H1 (cell line): ENCODE data around the gene ELMOD1. TPM values are rescaled to one million over a fixed set of nuclear protein-coding genes. Genes with fewer than 3 reads are reported as not detected.

Source experiments
- CTCF ChIA-PET: fragments of 300-600 bp; sonication (Branson Sonifier 250); formaldehyde crosslinking; loops from one replicate; lab custom pipeline; 2021; ENCODE audit not compliant: partially characterized antibody; lab: Charles Lee
- POLR2A ChIA-PET: fragments of 300-600 bp; sonication (Branson Sonifier 250); formaldehyde crosslinking; loops from one replicate; lab custom pipeline; 2021; ENCODE audit warnings: inconsistent platforms; ENCODE audit not compliant: partially characterized antibody; lab: Charles Lee
- DNase-seq, 2 experiments: peaks; one replicate each; pipeline versions ENCODE4 v3.0.0 to v3.0.0-alpha.2; 2010 to 2022; ENCODE audit warnings: low spot score in 2 of 2, low read depth in 1 of 2, mixed read lengths in 1 of 2
- FAIRE-seq: peaks from 2 replicates; lab custom pipeline; 2011; peaks lifted over from hg19 to GRCh38; lab: Jason Lieb, UNC
- H2AFZ ChIP-seq: 2 replicates; pipeline ENCODE4 v1.8.1; 2012; ENCODE audit warnings: low read length, inconsistent platforms
- H2AK5ac ChIP-seq: 2 replicates; pipeline ENCODE4 v1.6.1; 2013; ENCODE audit warnings: low read depth, low read length
- H2BK120ac ChIP-seq: replicated peaks from 2 replicates; pipeline ENCODE3; 2013; ENCODE audit warnings: low read depth, low read length, inconsistent platforms
- H2BK12ac ChIP-seq: 2 replicates; pipeline ENCODE4 v1.6.1; 2013; ENCODE audit warnings: low read depth, low read length
- H2BK15ac ChIP-seq: 2 replicates; pipeline ENCODE4 v1.6.1; 2013; ENCODE audit warnings: low read length
- H2BK20ac ChIP-seq: 2 replicates; pipeline ENCODE4 v1.6.1; 2013; ENCODE audit warnings: low read length
- H2BK5ac ChIP-seq: 2 replicates; pipeline ENCODE4 v1.6.1; 2013; ENCODE audit warnings: low read depth, low read length
- H3K14ac ChIP-seq: 2 replicates; pipeline ENCODE4 v1.6.1; 2013; ENCODE audit warnings: inconsistent platforms; ENCODE audit not compliant: insufficient read length
- H3K18ac ChIP-seq: 2 replicates; pipeline ENCODE4 v1.6.1; 2013; ENCODE audit warnings: low read length; ENCODE audit errors: extremely low read depth
- H3K23ac ChIP-seq: 2 replicates; pipeline ENCODE4 v1.6.1; 2013; ENCODE audit warnings: inconsistent platforms; ENCODE audit not compliant: insufficient read length
- H3K23me2 ChIP-seq: 2 replicates; pipeline ENCODE4 v1.6.1; 2013; ENCODE audit warnings: low read depth, low read length
- H3K27ac ChIP-seq: 2 replicates; pipeline ENCODE4 v1.6.1; 2011; ENCODE audit warnings: low read depth, low read length, inconsistent platforms
- H3K27me3 ChIP-seq, 4 experiments: replicated peaks in 1 of 4; 1 replicate in 1 of 4; 2 replicates in 3 of 4; pipeline versions ENCODE4 v1.6.1 to v1.8.1; 2011 to 2013; ENCODE audit warnings: low read length in 3 of 4, mild to moderate bottlenecking in 3 of 4, inconsistent platforms in 2 of 4, mixed read lengths in 2 of 4, moderate library complexity in 1 of 4; ENCODE audit not compliant: control insufficient read depth in 3 of 4, insufficient read depth in 3 of 4; ENCODE audit errors: extremely low read depth in 1 of 4
- H3K36me3 ChIP-seq, 4 experiments: 2 replicates each; pipeline versions ENCODE4 v1.6.1 to v1.8.1; 2011 to 2013; ENCODE audit warnings: mild to moderate bottlenecking in 4 of 4, low read length in 3 of 4, moderate library complexity in 2 of 4, control low read depth in 1 of 4, inconsistent platforms in 1 of 4; ENCODE audit not compliant: insufficient read depth in 4 of 4, control insufficient read depth in 2 of 4
- H3K4ac ChIP-seq: replicated peaks from 2 replicates; pipeline ENCODE3; 2013; ENCODE audit warnings: low read length, low read depth, mixed read lengths, inconsistent platforms; ENCODE audit not compliant: insufficient read length
- H3K4me1 ChIP-seq, 4 experiments: replicated peaks in 1 of 4; 1 replicate in 1 of 4; 2 replicates in 3 of 4; pipeline versions ENCODE4 v1.6.1 to v1.8.1; 2011 to 2013; ENCODE audit warnings: low read length in 3 of 4, inconsistent platforms in 2 of 4, mixed read lengths in 1 of 4; ENCODE audit not compliant: insufficient read depth in 4 of 4, control insufficient read depth in 3 of 4
- H3K4me2 ChIP-seq, 2 experiments: 2 replicates each; pipeline versions ENCODE4 v1.6.1 to v1.8.1; 2011 to 2013; ENCODE audit warnings: low read depth in 2 of 2, low read length in 2 of 2, control low read depth in 1 of 2, inconsistent platforms in 1 of 2, mild to moderate bottlenecking in 1 of 2; ENCODE audit not compliant: insufficient read depth in 1 of 2
- H3K4me3 ChIP-seq, 4 experiments: fragments of 200-600, 300-600 bp in 1 of 4; sonication (generic), shearing (Covaris generic), sonication (Bioruptor Twin) in 1 of 4; 2 replicates each; pipeline versions ENCODE4 v1.5.1 to v1.8.1; 2011 to 2016; ENCODE audit warnings: low read length in 4 of 4, low read depth in 3 of 4, control low read depth in 2 of 4, inconsistent platforms in 2 of 4, mild to moderate bottlenecking in 2 of 4, mixed read lengths in 1 of 4, moderate library complexity in 1 of 4; ENCODE audit not compliant: insufficient read depth in 2 of 4; ENCODE audit errors: extremely low read depth in 1 of 4
- H3K56ac ChIP-seq: replicated peaks from 2 replicates; pipeline ENCODE3; 2013; ENCODE audit warnings: low read depth, mild to moderate bottlenecking, mixed read lengths, low read length, inconsistent platforms; ENCODE audit not compliant: insufficient read length
- H3K79me1 ChIP-seq: 2 replicates; pipeline ENCODE4 v1.6.1; 2013; ENCODE audit warnings: low read depth, low read length, control low read depth
- H3K79me2 ChIP-seq, 2 experiments: 2 replicates each; pipeline versions ENCODE4 v1.6.1 to v1.8.1; 2012 to 2013; ENCODE audit warnings: low read length in 2 of 2, mild to moderate bottlenecking in 2 of 2, inconsistent platforms in 1 of 2; ENCODE audit not compliant: insufficient read depth in 2 of 2, control insufficient read depth in 1 of 2
- H3K9ac ChIP-seq, 4 experiments: replicated peaks in 1 of 4; 1 replicate in 1 of 4; 2 replicates in 3 of 4; pipeline versions ENCODE4 v1.6.1 to v1.8.1; 2011 to 2013; ENCODE audit warnings: low read depth in 3 of 4, low read length in 3 of 4, control low read depth in 2 of 4, mild to moderate bottlenecking in 2 of 4, moderate library complexity in 2 of 4, inconsistent platforms in 1 of 4; ENCODE audit errors: extremely low read depth in 1 of 4
- H3K9me3 ChIP-seq, 2 experiments: 2 replicates each; pipeline versions ENCODE4 v1.6.1 to v1.8.1; 2012 to 2013; ENCODE audit warnings: mild to moderate bottlenecking in 2 of 2, moderate library complexity in 2 of 2, control low read depth in 1 of 2, inconsistent platforms in 1 of 2, low read depth in 1 of 2, low read length in 1 of 2, mixed read lengths in 1 of 2; ENCODE audit not compliant: insufficient read depth in 2 of 2
- H4K20me1 ChIP-seq, 2 experiments: replicated peaks in 1 of 2; 2 replicates each; pipeline versions ENCODE3 to v1.8.1; 2011 to 2013; ENCODE audit warnings: inconsistent platforms in 2 of 2, low read length in 2 of 2, mild to moderate bottlenecking in 1 of 2; ENCODE audit not compliant: insufficient read depth in 2 of 2, control insufficient read depth in 1 of 2
- H4K5ac ChIP-seq: 2 replicates; pipeline ENCODE4 v1.6.1; 2013; ENCODE audit warnings: low read length, low read depth, mixed read lengths, inconsistent platforms; ENCODE audit not compliant: insufficient read length
- H4K8ac ChIP-seq: 2 replicates; pipeline ENCODE4 v1.8.0; 2013; ENCODE audit warnings: mild to moderate bottlenecking, moderate library complexity, low read length, inconsistent platforms; ENCODE audit not compliant: insufficient read depth; ENCODE audit errors: extremely low read depth
- H4K91ac ChIP-seq: replicated peaks from 2 replicates; pipeline ENCODE3; 2013; ENCODE audit warnings: low read length, mixed read lengths, inconsistent platforms; ENCODE audit not compliant: insufficient read length
- CTBP2 ChIP-seq: IDR thresholded peaks from 2 replicates; pipeline ENCODE4 v1.7.0; 2011; ENCODE audit warnings: borderline replicate concordance, mild to moderate bottlenecking, moderate library complexity, mixed read lengths, low read length; ENCODE audit not compliant: insufficient read depth, insufficient read length
- GTF2F1 ChIP-seq: IDR thresholded peaks from 2 replicates; pipeline ENCODE4 v1.6.1; 2012; ENCODE audit warnings: low read depth, low read length, improper control_type of control experiment, borderline replicate concordance
- HDAC2 ChIP-seq, 2 experiments: fragments of 300-600 bp in 1 of 2; sonication (generic) in 1 of 2; IDR thresholded peaks; 2 replicates each; pipeline ENCODE4 v1.6.1; 2011 to 2012; ENCODE audit warnings: low read depth in 2 of 2, low read length in 2 of 2, mild to moderate bottlenecking in 2 of 2, moderate library complexity in 2 of 2, borderline replicate concordance in 1 of 2, inconsistent platforms in 1 of 2
- KDM1A ChIP-seq: fragments of 200-600, 300-600 bp; sonication (generic); IDR thresholded peaks from 2 replicates; pipeline ENCODE4 v1.7.1; 2016; ENCODE audit warnings: mild to moderate bottlenecking, low read length, borderline replicate concordance
- NRF1 ChIP-seq: IDR thresholded peaks from 2 replicates; pipeline ENCODE4 v1.6.1; 2011; ENCODE audit warnings: mild to moderate bottlenecking, low read depth, low read length, improper control_type of control experiment
- PHF8 ChIP-seq: fragments of 200-600 bp; sonication (generic); conservative IDR thresholded peaks from 2 replicates; pipeline ENCODE4 v1.7.1; 2012; ENCODE audit warnings: low read depth, mild to moderate bottlenecking, inconsistent platforms, low read length, moderate library complexity
- RFX5 ChIP-seq: IDR thresholded peaks from 2 replicates; pipeline ENCODE4 v1.6.1; 2011; ENCODE audit warnings: low read depth, low read length, improper control_type of control experiment, borderline replicate concordance
- SAP30 ChIP-seq: fragments of 300-600 bp; sonication (generic); IDR thresholded peaks from 2 replicates; pipeline ENCODE4 v1.7.1; 2012; ENCODE audit warnings: low read length, moderate library complexity, mild to moderate bottlenecking, inconsistent platforms; ENCODE audit not compliant: insufficient read depth, insufficient replicate concordance
- TBP ChIP-seq: IDR thresholded peaks from 2 replicates; pipeline ENCODE4 v1.6.1; 2011; ENCODE audit warnings: low read depth, low read length, improper control_type of control experiment
- ZNF274 ChIP-seq: IDR thresholded peaks from 2 replicates; pipeline ENCODE4 v1.7.0; 2012; ENCODE audit warnings: low read length, borderline replicate concordance; ENCODE audit errors: extremely low read depth
- whole genome bisulfite sequencing, 2 experiments: shearing (Covaris generic) in 1 of 2; methylation state at CpG; one replicate each; pipeline versions ENCODE4 v1.1.6 to v1.1.7; 2013 to 2015; ENCODE audit warnings: low lambda C conversion rate in 2 of 2, mixed read lengths in 2 of 2, inconsistent platforms in 1 of 2, low coverage in 1 of 2, missing lambda C conversion rate in 1 of 2; ENCODE audit not compliant: insufficient replicate concordance in 2 of 2, insufficient coverage in 1 of 2, insufficient read length in 1 of 2; ENCODE audit errors: extremely low coverage in 1 of 2, missing lambda C conversion rate in 1 of 2; 5-methylcytosine and 5-hydroxymethylcytosine counted together
- polyA plus RNA-seq, 7 experiments: library from polyadenylated mRNA; depleted of rRNA in 3 of 7; stranded (reverse) in 5 of 7; unstranded in 2 of 7; fragments of >200 nt in 5 of 7; fragments of 200-250 nt in 2 of 7; gene quantifications; 1 replicate in 5 of 7; 2 replicates in 1 of 7; 4 replicates in 1 of 7; pipeline versions ENCODE4 v1.2.1 to v1.2.3, GENCODE V29; 2011 to 2013; ENCODE audit warnings: missing spikeins in 2 of 7, mixed read lengths in 2 of 7
- total RNA-seq: library from RNA; stranded (reverse); fragmentation: NEBNext Ultra II Directional; extraction: Animal tissue kit (Norgen Biotek cat#: 25700); gene quantifications from 2 replicates; pipeline ENCODE4 v1.2.1, GENCODE V29; 2021

The ELMOD1 gene
- total and polyA plus RNA-seq, 2 of the 8 experiments (the other 6 are each of a cell fraction or from before 2014, with no cell fraction given), result 0.47 to 1.6 TPM

DNA sequence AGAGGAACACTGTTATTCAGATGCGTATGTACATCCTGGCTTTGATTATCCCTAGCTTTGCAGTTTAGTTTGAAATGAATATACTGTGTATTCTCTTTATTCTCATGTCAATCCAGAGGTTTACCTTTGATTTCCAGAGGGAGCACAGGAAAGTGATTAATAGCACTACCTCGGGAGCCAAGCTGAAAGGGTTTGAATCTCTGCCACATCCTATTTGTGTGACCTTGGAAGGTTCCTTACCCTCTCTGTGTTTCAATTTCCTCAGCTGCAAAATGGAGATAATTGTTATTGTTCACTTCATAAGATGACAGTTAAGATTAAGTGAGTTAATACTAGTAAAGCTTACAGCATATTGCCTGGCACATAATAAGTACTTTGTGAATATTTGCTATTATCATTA is 17.9 kb downstream of the ELMOD1 start:
- Histone ChIP-seq H3K23ac (no peak overlapping the region), H3K79me1 (no peaks in the 10 kb centered on the region), H2BK12ac (no peak overlapping the region), H3K4me1 (peaks cover 0 to 3% (median 0%) of the 10 kb centered on the region in 4 experiments; a peak in 2 of 7 replicates), H4K8ac (no peak overlapping the region), H4K91ac (no peak overlapping the region), H3K56ac (no peak overlapping the region), H2BK20ac (no peak overlapping the region), H4K20me1 (no peaks in the 10 kb centered on the region), H3K4ac (no peak overlapping the region), H3K4me3 (no peak overlapping the region), H3K4me2 (0 out of 4 replicates have a peak overlapping the region, but pooled peaks of 1 of the 2 experiments have one; percentile 12), H3K23me2 (no peaks in the 10 kb centered on the region), H3K18ac (no peak overlapping the region), H3K27me3 (peaks cover 0 to 5% (median under 1%) of the 10 kb centered on the region in 4 experiments; a peak in 2 of 7 replicates), H4K5ac (no peak overlapping the region), H2AFZ (no peak overlapping the region), H2BK15ac (no peak overlapping the region), H3K9ac (no peak overlapping the region), H3K27ac (no peak overlapping the region), H2AK5ac (no peak overlapping the region), H3K36me3 (no peaks in the 10 kb centered on the region), H3K79me2 (no peaks in the 10 kb centered on the region), H2BK120ac (no peak overlapping the region), H3K14ac (no peak overlapping the region), H2BK5ac (no peak overlapping the region), H3K9me3 (no peaks in the 10 kb centered on the region)
- 63% methylated on average over 2 of the region's 2 CpGs; no CpG with 5 or more reads in 1 of the 2 experiments for WGBS, 2 experiments
- ChIA-PET POLR2A (interaction anchor here (0.6 kb wide), 1 partner anchor 10 kb away, joined by 3 read pairs; no protein-coding TSS in a partner anchor), CTCF (interaction anchor here (0.6 to 6.8 kb wide), 17 partner anchors 10 to 982 kb away, joined by 3 to 50 read pairs (median 4); partner anchors contain the start of gene ELMOD1)
- DNase-seq (no peak), FAIRE-seq (no peak)
- TF ChIP-seq KDM1A (no peak), PHF8 (no peak), NRF1 (no peak), GTF2F1 (no peak), RFX5 (no peak), CTBP2 (no peak), HDAC2 (IDR thresholded peaks at IDR 0.05; ENCODE audit: borderline replicate concordance in 1 of 2, low read depth in 2 of 2, low read length in 2 of 2) (no peak), SAP30 (no peak), TBP (no peak), ZNF274 (no peak)
